ENCODE data around the gene CCDC33.

The CCDC33 gene

DNA sequence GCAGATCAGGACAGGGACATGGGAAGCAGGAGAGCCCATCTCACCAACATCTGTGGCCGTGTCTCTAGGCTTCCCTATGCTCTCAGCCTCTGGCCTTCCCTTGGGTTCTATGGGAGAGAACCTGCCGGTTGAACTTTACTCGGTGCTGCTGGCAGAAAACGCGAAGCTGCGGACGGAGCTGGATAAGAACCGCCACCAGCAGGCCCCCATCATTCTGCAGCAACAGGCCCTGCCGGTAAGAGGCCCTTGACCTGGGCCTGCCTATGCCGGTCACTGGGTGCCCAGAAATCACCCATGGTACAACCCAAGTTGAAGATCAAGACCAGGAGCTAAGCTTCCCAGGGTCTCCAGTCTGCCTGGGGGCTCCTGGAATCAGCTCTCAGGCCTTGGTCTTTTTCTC, 96.5 kb downstream of the CCDC33 start:
- no peak for TF ChIP-seq CTCF (IDR thresholded peaks at IDR 0.05)

DNA sequence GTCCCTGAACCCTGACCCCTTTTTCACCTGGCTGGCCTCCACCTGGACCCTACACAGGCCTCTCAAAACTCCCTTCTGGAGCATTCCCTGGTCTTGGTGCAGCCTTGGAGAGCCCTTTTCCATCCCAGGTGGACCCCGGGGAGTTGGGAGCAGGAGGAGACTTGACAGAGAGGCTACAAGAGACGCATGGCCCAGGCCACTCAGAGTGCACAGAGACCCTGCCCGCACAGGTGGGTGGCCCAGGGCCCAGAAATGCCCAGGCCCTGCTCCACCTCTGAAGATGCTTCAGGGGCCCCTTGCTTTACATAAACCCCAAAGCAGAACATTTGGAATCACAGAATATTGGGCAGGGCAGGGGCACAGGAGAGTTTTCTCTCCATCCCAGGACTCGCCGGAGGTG, 97.0 kb downstream of the CCDC33 start:
- no peak for TF ChIP-seq CTCF (IDR thresholded peaks at IDR 0.05)

DNA sequence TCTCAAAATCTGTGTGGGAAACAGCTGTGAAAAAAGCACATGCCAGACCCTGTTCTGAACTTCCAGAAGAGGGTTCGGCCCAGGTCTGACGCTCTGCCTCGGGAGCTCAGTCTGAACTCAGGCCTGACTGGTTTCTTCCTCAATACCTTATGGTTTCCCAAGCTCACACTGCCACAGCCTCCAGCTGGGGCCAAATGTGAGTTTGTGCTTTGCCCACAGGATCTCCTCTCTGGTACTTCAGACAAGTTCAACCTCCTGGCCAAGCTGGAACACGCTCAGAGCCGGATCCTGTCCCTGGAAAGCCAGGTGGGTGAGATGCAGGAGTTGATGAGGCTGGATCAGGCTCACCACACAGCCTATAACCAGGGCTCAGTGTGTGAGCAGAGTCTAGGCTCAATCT, 97.5 kb downstream of the CCDC33 start:
- TF ChIP-seq CTCF (IDR thresholded peaks at IDR 0.05) = no peak

DNA sequence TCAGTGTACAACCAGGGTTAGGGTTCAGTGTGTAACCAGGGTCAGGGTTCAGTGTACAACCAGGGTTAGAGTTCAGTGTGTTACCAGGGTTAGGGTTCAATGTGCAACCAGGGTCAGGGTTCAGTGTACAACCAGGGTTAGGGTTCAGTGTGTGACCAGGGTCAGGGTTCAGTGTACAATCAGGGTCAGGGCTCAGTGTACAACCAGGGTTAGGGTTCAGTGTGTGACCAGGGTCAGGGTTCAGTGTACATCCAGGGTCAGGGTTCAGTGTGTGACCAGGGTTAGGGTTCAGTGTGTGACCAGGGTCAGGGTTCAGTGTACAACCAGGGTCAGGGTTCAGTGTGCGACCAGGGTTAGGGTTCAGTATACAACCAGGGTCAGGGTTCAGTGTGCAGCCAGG, 98.0 kb downstream of the CCDC33 start:
- no peak for TF ChIP-seq CTCF (IDR thresholded peaks at IDR 0.05)

DNA sequence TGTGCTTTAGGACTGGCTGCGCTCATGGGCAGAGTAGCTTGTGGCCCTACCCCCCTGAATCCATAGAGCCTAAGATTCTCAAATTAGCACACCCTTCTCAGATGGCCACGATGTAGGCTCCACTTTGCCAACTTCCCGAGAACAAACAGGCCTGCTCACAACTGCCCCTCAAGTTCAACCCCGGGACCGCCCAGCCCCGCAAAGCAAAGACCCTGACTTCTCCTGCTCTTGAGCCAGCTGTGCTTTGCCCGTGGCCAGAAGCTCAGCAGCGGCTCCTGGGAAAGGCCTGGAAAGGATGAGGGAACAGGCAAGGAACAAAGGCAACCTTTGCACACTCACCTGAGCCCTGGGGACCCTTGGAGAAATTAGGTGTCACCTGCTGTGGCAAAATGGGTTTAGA, 99.3 kb downstream of the CCDC33 start:
- no peak for TF ChIP-seq CTCF (IDR thresholded peaks at IDR 0.05)

DNA sequence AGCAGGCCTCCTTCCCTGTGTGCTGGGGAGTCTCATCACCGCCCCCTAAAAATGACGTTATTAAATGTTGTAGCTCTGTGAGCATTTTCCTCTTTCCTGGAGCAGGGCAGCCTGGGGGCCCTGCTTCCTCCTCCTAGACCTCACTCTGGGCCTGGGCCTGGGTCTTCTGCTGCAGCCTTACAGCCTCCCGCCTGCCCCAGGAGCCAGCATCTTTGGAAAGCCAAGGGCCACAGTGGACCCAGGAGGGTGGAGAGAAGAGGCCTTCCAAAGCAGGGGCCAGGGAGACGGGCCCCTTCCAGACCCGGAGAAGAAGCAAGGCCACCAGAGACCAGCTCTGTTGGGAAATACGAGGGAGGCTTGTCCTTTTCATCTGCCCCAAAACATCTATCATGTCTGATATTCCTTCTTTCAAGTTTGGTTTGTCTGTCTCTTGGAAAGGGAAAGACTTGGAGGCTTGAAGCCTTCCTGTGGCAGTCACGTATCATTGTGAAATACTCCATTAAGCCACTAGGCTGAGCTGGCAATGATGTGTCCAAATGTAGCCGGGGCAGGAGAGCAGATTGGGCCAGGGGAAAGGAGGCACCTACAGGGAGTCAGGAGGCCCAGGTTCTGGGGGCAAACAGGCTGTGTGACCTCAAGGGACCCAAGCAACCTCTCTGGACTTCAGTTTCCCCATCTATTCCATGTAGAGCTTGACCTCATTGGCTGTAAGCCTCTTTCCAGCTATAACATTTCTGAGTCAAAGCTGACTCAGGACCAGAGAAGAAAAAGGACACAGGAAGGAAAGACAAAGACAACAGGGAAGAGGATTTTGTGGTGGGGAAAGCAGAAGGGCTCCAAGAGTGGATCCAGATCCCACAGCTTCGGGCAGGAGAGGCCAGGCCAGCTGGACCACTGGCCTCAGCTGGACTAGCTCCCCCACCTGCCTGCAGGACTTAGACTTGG, 100.2 kb downstream of the CCDC33 start:
- TF ChIP-seq CTCF (IDR thresholded peaks at IDR 0.05) = no peak

DNA sequence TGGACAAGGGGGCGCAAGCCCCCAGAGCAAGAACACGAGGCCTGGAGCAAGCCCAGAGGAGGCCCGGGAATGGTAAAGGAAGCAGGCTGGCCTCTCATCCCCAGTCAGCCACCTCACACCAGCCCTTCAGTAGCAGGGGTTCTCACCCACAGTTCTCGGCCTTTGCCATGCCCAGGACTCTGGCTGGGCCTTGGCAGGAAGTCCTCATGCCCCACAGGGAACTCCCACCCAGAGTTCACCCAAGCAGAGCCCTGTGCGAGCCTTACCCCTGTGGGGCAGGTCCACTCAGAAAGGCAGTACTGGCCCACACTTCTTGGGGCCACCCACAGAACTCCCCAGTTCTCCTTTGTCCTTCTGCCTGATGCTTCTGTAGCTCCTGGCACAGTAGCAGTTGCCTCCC, 101.0 kb downstream of the CCDC33 start:
- TF ChIP-seq CTCF (IDR thresholded peaks at IDR 0.05) = no peak

Data from LNCAP (cell line).